Naive B cell (primary cell): ENCODE measurements around the gene COG3. TPM values are rescaled to one million over a fixed set of nuclear protein-coding genes. Genes with fewer than 3 reads are reported as not detected.
A peak's percentile ranks its signal among the peaks of the same experiment; 100 is the strongest.

ENCODE experiments used
- ATAC-seq, 2 donors: fragments of 150-1000 bp; cut with Tn5 transposase; 2 replicates each; pipeline ENCODE4 v1.10.0; 2021; ENCODE audit warnings: low read depth in 2 of 2, mild to moderate bottlenecking in 2 of 2, moderate library complexity in 2 of 2
- DNase-seq: peaks from one replicate; pipeline ENCODE4 v3.0.0; 2022
- H3K27ac Mint-ChIP-seq, 6 donors: one replicate each; pipeline ENCODE4 v1.8.0; 2020 to 2022; ENCODE audit warnings: mild to moderate bottlenecking in 6 of 6, mixed read lengths in 6 of 6, moderate library complexity in 5 of 6, inconsistent platforms in 2 of 6
- H3K27me3 Mint-ChIP-seq, 3 donors: one replicate each; pipeline ENCODE4 v1.8.0; 2021 to 2022; ENCODE audit warnings: mixed read lengths in 3 of 3, mild to moderate bottlenecking in 1 of 3
- H3K36me3 Mint-ChIP-seq, 2 donors: one replicate each; pipeline ENCODE4 v1.8.0; 2020 to 2022; ENCODE audit warnings: mixed read lengths in 2 of 2, inconsistent platforms in 1 of 2, mild to moderate bottlenecking in 1 of 2
- H3K4me1 Mint-ChIP-seq, 3 donors: one replicate each; pipeline ENCODE4 v1.8.0; 2020 to 2022; ENCODE audit warnings: mixed read lengths in 3 of 3, inconsistent platforms in 1 of 3, mild to moderate bottlenecking in 1 of 3, moderate library complexity in 1 of 3
- H3K4me3 Mint-ChIP-seq, 8 donors: one replicate each; pipeline ENCODE4 v1.8.0; 2020 to 2022; ENCODE audit warnings: mild to moderate bottlenecking in 8 of 8, mixed read lengths in 8 of 8, moderate library complexity in 8 of 8, inconsistent platforms in 2 of 8
- H3K9me3 Mint-ChIP-seq, 7 donors: one replicate each; pipeline ENCODE4 v1.8.0; 2020 to 2022; ENCODE audit warnings: mixed read lengths in 7 of 7, mild to moderate bottlenecking in 5 of 7, inconsistent platforms in 2 of 7, moderate library complexity in 1 of 7
- polyA plus RNA-seq, 6 donors: library from polyadenylated mRNA; unstranded; fragments of 300-500 nt; fragmentation: Illumina TruSeq; gene quantifications; one replicate each; pipeline ENCODE4 v1.2.3, GENCODE V29; 2021; ENCODE audit warnings: low read depth in 6 of 6

COG3 gene
- polyA plus RNA-seq, 6 donors from 2014 or later, result 12.4 to 63.1 (median 29.9) TPM

GRCh38 chr13:45492538-45492937, 27.8 kb downstream of the COG3 start:
- Mint-ChIP-seq H3K4me3 (no peak overlapping the region), H3K4me1 (no peaks in the 10 kb centered on the region), H3K36me3 (peaks cover 7 to 8% of the 10 kb centered on the region in 2 donors), H3K27ac (no peak overlapping the region), H3K27me3 (no peaks in the 10 kb centered on the region), H3K9me3 (no peaks in the 10 kb centered on the region)
- ATAC-seq (no peak), DNase-seq (no peak)

GRCh38 chr13:45496942-45497341, 32.2 kb downstream of the COG3 start:
- Mint-ChIP-seq H3K4me1 (peaks cover 0 to 11% (median under 1%) of the 10 kb centered on the region in 3 donors), H3K36me3 (peaks cover 21 to 24% of the 10 kb centered on the region in 2 donors), H3K27ac (peak overlapping the region in 1 of 6 donors; percentile 44), H3K4me3 (no peak overlapping the region), H3K27me3 (no peaks in the 10 kb centered on the region), H3K9me3 (no peaks in the 10 kb centered on the region)
- ATAC-seq (no peak), DNase-seq (no peak)

GRCh38 chr13:45500492-45501174, 35.9 kb downstream of the COG3 start:
- no peaks in the 10 kb centered on the region for H3K27me3 Mint-ChIP-seq
- no peak for DNase-seq
- H3K36me3 Mint-ChIP-seq, result peaks cover 28 to 34% of the 10 kb centered on the region in 2 donors
- ATAC-seq, result no peak
- H3K27ac Mint-ChIP-seq, result peak overlapping the region in 1 of 6 donors; percentile 48
- no peaks in the 10 kb centered on the region for H3K9me3 Mint-ChIP-seq
- H3K4me1 Mint-ChIP-seq, result peaks cover 0 to 15% (median 5%) of the 10 kb centered on the region in 3 donors
- no peak overlapping the region for H3K4me3 Mint-ChIP-seq

DNA sequence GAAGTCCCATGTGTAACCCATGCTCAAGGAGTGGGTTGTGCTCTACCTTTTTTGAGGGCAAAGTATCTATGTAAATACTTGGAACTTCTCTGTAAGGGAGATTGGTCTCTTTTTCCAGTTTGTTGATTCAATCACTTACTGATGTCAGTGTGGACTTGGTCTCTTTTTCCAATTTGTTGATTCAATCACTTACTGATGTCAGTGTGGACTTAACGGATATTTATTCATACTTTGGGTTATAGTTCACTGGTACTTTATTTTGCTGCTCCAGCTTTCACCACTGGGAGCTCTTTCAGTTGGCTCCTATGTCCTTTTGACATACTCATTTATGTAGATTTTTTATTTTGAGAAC, 36.4 kb downstream of the COG3 start:
- Mint-ChIP-seq H3K27ac (peak overlapping the region in 1 of 6 donors; percentile 77), H3K4me3 (no peak overlapping the region), H3K36me3 (peaks cover 31 to 38% of the 10 kb centered on the region in 2 donors), H3K27me3 (no peaks in the 10 kb centered on the region), H3K9me3 (no peaks in the 10 kb centered on the region), H3K4me1 (peaks cover 0 to 15% (median 8%) of the 10 kb centered on the region in 3 donors)
- ATAC-seq, result no peak
- DNase-seq, result no peak

DNA sequence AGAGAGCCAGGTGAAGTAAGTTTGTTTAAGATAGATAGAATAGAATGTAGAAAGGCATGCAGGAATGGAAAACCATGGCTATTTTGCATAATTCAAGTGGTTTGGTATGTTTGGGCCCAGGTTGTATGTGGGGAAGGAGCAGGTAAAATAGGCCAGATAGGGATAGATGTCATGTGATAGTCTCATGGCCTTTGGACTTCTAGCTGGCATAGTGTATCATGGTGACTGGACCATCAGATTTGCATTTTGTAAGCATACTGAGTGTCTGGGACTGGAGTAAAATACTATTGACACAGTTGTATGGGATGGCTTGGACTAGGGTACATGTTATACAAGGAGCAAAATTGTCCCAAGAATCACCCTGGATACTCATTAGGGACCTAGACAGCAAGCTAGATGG, 38.9 kb downstream of the COG3 start:
- DNase-seq (no peak), ATAC-seq (no peak)
- Mint-ChIP-seq H3K27ac (peak overlapping the region in 1 of 6 donors; percentile 67), H3K27me3 (no peaks in the 10 kb centered on the region), H3K36me3 (peaks cover 21 to 28% of the 10 kb centered on the region in 2 donors), H3K9me3 (no peaks in the 10 kb centered on the region), H3K4me3 (no peak overlapping the region), H3K4me1 (peaks cover 3 to 18% (median 11%) of the 10 kb centered on the region in 3 donors)

DNA sequence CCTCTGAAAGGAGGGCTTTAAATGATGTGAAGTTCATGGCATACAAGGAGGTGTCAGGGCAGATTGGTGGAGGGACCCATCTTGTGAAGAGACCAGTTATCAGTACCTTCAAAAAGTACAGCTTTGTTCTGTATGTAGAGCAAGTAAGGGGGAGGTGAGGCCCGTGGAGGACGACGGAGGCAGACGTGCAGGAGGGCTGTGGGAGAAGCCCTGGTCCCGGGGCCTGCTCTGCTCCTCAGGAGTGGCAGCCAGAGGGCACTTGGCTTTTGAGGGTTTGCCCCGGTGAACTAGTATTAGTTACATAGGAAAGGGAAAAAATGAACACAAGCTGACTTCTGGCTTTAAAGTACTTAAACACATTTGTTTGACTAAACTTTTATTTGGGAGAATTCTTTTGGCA, 42.1 kb downstream of the COG3 start:
- H3K9me3 Mint-ChIP-seq, result no peaks in the 10 kb centered on the region
- H3K4me1 Mint-ChIP-seq, result peaks cover 9 to 14% (median 14%) of the 10 kb centered on the region in 3 donors
- H3K4me3 Mint-ChIP-seq, result no peak overlapping the region
- no peaks in the 10 kb centered on the region for H3K27me3 Mint-ChIP-seq
- DNase-seq, result no peak
- peak overlapping the region in 4 of 6 donors; percentile 21 to 75 (median 57) for H3K27ac Mint-ChIP-seq
- no peak for ATAC-seq
- H3K36me3 Mint-ChIP-seq, result peaks cover 15 to 21% of the 10 kb centered on the region in 2 donors

DNA sequence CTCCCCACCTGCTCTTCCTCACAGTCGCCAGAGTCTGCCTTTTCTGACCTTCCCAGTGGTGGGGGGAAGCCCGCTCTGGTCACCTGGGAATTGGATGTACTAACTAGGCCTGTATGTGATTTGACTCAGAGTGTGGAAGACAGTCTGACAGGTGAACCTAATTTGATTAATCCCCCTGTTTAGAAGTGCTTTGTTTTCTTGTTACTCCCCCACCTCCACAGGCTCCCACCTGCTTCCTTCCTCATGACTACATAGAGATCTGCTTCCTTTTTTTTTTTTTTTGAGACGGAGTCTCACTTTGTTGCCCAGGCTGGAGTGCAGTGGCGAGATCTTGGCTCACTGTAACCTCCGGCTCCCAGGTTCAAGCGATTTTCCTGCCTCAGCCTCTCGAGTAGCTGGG, 44.0 kb downstream of the COG3 start:
- ATAC-seq (no peak), DNase-seq (no peak)
- Mint-ChIP-seq H3K4me3 (peak overlapping the region in 1 of 8 donors; percentile 72), H3K27me3 (no peaks in the 10 kb centered on the region), H3K27ac (peak overlapping the region in 5 of 6 donors; percentile 52 to 91 (median 69)), H3K4me1 (peaks cover 9 to 14% (median 10%) of the 10 kb centered on the region in 3 donors), H3K9me3 (no peaks in the 10 kb centered on the region), H3K36me3 (peaks cover 8 to 12% of the 10 kb centered on the region in 2 donors)

- Mint-ChIP-seq H3K36me3 (peaks cover 8 to 11% of the 10 kb centered on the region in 2 donors), H3K4me3 (no peak overlapping the region), H3K27ac (peak overlapping the region in 5 of 6 donors; percentile 8 to 56 (median 45)), H3K4me1 (peaks cover 9 to 10% (median 10%) of the 10 kb centered on the region in 3 donors), H3K27me3 (no peaks in the 10 kb centered on the region), H3K9me3 (no peaks in the 10 kb centered on the region)
- DNase-seq, result no peak
- ATAC-seq, result no peak
These were observed 45.9 kb downstream of the COG3 start for GRCh38 chr13:45510672-45511071.

- Mint-ChIP-seq H3K9me3 (no peaks in the 10 kb centered on the region), H3K27me3 (no peaks in the 10 kb centered on the region), H3K4me3 (no peak overlapping the region), H3K27ac (peak overlapping the region in 3 of 6 donors; percentile 2 to 45 (median 36)), H3K4me1 (peaks cover 7 to 10% (median 9%) of the 10 kb centered on the region in 3 donors), H3K36me3 (peaks cover 3 to 4% of the 10 kb centered on the region in 2 donors)
- peak; percentile 23 to 43 for ATAC-seq
- peak; percentile 35 for DNase-seq
These were observed 46.8 kb downstream of the COG3 start for GRCh38 chr13:45511310-45512097.

DNA sequence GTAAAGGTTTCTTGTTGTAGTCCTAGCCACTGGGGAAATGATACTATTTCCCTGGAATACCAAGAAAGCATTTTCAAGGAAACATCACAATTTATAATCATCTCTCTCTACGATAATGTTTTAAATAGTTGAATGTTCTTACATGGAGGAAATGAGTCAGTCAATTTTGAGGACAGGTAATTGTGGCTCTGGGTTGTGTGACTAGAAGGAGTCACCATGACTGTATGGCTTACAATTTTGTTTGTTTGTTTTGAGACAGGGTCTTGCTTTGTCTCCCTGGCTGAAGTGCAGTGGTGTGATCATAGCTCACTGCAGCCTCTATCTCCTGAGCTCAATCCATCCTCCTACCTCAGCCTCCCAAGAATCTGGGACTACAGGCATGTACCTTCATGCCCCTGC, 47.4 kb downstream of the COG3 start:
- H3K4me1 Mint-ChIP-seq, result peaks cover 7 to 10% (median 9%) of the 10 kb centered on the region in 3 donors
- no peak overlapping the region for H3K4me3 Mint-ChIP-seq
- H3K27ac Mint-ChIP-seq, result no peak overlapping the region
- no peaks in the 10 kb centered on the region for H3K27me3 Mint-ChIP-seq
- no peak for ATAC-seq
- peaks cover 0 to 5% of the 10 kb centered on the region in 2 donors for H3K36me3 Mint-ChIP-seq
- DNase-seq, result no peak
- no peaks in the 10 kb centered on the region for H3K9me3 Mint-ChIP-seq

GRCh38 chr13:45516757-45517156, 52.0 kb downstream of the COG3 start:
- Mint-ChIP-seq H3K27ac (no peak overlapping the region), H3K4me3 (no peak overlapping the region), H3K27me3 (no peaks in the 10 kb centered on the region), H3K36me3 (peaks cover 26 to 28% of the 10 kb centered on the region in 2 donors), H3K4me1 (no peaks in the 10 kb centered on the region), H3K9me3 (no peaks in the 10 kb centered on the region)
- no peak for DNase-seq
- ATAC-seq, result no peak

DNA sequence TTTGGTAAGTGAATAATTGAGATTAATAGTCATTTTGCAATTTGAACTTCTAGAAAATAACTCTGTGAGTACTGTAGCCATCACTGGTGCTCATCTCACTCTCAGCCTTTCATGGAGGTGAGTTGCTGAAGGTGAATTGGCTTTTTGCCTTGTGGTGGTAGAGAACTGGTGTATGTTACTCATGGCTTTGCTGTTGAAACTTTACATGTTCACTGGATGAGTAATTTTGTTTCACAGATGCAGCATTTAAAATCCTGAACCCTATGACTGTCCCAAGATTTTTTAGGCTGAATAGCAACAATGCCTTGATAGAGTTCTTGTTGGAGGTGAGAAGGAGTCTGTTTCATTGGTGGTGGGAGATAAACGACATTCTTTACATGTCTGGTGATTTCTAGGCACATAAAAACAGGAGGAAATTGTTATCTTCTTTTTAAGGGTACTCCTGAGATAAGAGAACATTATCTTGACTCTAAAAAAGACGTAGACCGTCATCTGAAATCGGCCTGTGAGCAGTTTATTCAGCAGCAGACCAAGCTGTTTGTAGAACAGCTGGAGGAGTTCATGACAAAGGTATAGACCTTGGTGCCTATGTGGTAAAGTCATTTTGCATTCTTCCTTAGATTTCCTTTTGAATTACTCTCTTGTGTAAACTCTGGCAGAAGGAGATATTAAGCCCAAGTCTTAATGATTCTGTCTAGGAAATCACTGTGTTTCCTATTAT, 53.9 kb downstream of the COG3 start:
- no peaks in the 10 kb centered on the region for H3K4me1 Mint-ChIP-seq
- H3K36me3 Mint-ChIP-seq, result peaks cover 26 to 38% of the 10 kb centered on the region in 2 donors
- no peak for ATAC-seq
- H3K27me3 Mint-ChIP-seq, result no peaks in the 10 kb centered on the region
- H3K4me3 Mint-ChIP-seq, result no peak overlapping the region
- peak overlapping the region in 1 of 6 donors; percentile 34 for H3K27ac Mint-ChIP-seq
- no peaks in the 10 kb centered on the region for H3K9me3 Mint-ChIP-seq
- DNase-seq, result no peak

GRCh38 chr13:45519493-45519892, 54.8 kb downstream of the COG3 start:
- ATAC-seq, result no peak
- Mint-ChIP-seq H3K27me3 (no peaks in the 10 kb centered on the region), H3K36me3 (peaks cover 26 to 38% of the 10 kb centered on the region in 2 donors), H3K4me1 (no peaks in the 10 kb centered on the region), H3K27ac (peak overlapping the region in 1 of 6 donors; percentile 34), H3K9me3 (no peaks in the 10 kb centered on the region), H3K4me3 (no peak overlapping the region)
- DNase-seq, result no peak
